ENCODE data around the gene HNRNPU.

HNRNPU gene

GRCh38 chr1:244864253-244865027 lies at the start of gene HNRNPU:
HNRNPU (minus strand) TSS chr1:244864543; CDS start chr1:244864307, 236 bp downstream.
- peak; percentile 98 for DNase-seq

GRCh38 chr1:244913806-244914205 lies 49.5 kb upstream of the HNRNPU start:
- no peak for DNase-seq

GRCh38 chr1:244904119-244904518 lies 39.8 kb upstream of the HNRNPU start:
- no peak for DNase-seq

- DNase-seq = no peak
Measured at GRCh38 chr1:244901400-244902015, 37.2 kb upstream of the HNRNPU start.

GRCh38 chr1:244897476-244898254 lies 33.3 kb upstream of the HNRNPU start:
- no peak for DNase-seq

- no peak for DNase-seq
Measured at GRCh38 chr1:244896550-244896949, 32.2 kb upstream of the HNRNPU start.

GRCh38 chr1:244893836-244894235 lies 29.5 kb upstream of the HNRNPU start:
- DNase-seq = no peak

- no peak for DNase-seq
Measured at GRCh38 chr1:244887281-244887680, 22.9 kb upstream of the HNRNPU start.

GRCh38 chr1:244881552-244882280 lies 17.4 kb upstream of the HNRNPU start:
- DNase-seq = no peak

GRCh38 chr1:244878681-244879080 lies 14.3 kb upstream of the HNRNPU start:
- no peak for DNase-seq

- no peak for DNase-seq
Measured at GRCh38 chr1:244876228-244876910, 12.0 kb upstream of the HNRNPU start.

GRCh38 chr1:244874974-244875579 lies 10.7 kb upstream of the HNRNPU start:
- no peak for DNase-seq

GRCh38 chr1:244869950-244870349 lies 5.6 kb upstream of the HNRNPU start:
- no peak for DNase-seq

- DNase-seq = no peak
Measured at GRCh38 chr1:244869364-244869827, 5.1 kb upstream of the HNRNPU start.

GRCh38 chr1:244868484-244869363 lies 4.4 kb upstream of the HNRNPU start:
- no peak for DNase-seq

- no peak for DNase-seq
Measured at GRCh38 chr1:244866355-244866754, 2.0 kb upstream of the HNRNPU start.

- DNase-seq = no peak
Measured at GRCh38 chr1:244865820-244866219, 1.5 kb upstream of the HNRNPU start.

GRCh38 chr1:244865028-244865371 lies 657 bp upstream of the HNRNPU start:
- DNase-seq = peak; percentile 38

- peak; percentile 58 for DNase-seq
Measured at GRCh38 chr1:244863491-244864252, 671 bp downstream of the HNRNPU start.

Measured in activated CD4-positive, CD25-positive, alpha-beta regulatory T cell treated with anti-CD3 and anti-CD28 coated beads, Interleukin-2, amount 50 U/mL, for 72 hours (primary cell).